ENCODE measurements around the gene ZNF524.

DNA sequence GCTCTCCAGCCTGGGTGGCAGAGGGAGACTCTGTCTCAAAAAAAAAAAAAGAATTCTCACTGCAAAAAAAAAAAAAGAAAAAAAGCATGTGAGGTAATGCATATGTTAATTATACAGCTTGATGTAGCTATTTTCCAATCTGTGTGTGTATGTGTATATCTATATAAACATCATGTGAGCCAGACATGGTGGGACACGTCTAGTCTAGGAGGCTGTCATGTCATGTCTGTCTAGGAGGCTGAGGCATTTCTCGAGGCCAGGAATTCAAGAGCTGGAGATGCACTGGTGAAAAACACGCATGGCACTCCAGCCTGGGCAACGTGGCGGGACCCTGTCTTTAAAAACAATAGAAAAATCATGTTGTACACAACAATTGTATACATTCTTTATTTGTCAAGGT lies 47.9 kb upstream of the ZNF524 start:
- TF ChIP-seq POU2F2 (IDR thresholded peaks at IDR 0.05; ENCODE audit: low read depth, low read length): no peak
- TF ChIP-seq POLR2AphosphoS5 (IDR thresholded peaks at IDR 0.05; ENCODE audit: low read depth, low read length): no peak
- TF ChIP-seq POLR2A (IDR thresholded peaks at IDR 0.05; ENCODE audit: low read depth, low read length): no peak
- no peak for TF ChIP-seq TAF1 (IDR thresholded peaks at IDR 0.05; ENCODE audit: low read depth, low read length)
- no peak for TF ChIP-seq SPI1 (IDR thresholded peaks at IDR 0.05; ENCODE audit: low read depth, low read length)
- TF ChIP-seq PAX5 (IDR thresholded peaks at IDR 0.05; ENCODE audit: insufficient read depth, low read length, severe bottlenecking): no peak
